ENCODE results near the gene SPON1.

Gene SPON1

DNA sequence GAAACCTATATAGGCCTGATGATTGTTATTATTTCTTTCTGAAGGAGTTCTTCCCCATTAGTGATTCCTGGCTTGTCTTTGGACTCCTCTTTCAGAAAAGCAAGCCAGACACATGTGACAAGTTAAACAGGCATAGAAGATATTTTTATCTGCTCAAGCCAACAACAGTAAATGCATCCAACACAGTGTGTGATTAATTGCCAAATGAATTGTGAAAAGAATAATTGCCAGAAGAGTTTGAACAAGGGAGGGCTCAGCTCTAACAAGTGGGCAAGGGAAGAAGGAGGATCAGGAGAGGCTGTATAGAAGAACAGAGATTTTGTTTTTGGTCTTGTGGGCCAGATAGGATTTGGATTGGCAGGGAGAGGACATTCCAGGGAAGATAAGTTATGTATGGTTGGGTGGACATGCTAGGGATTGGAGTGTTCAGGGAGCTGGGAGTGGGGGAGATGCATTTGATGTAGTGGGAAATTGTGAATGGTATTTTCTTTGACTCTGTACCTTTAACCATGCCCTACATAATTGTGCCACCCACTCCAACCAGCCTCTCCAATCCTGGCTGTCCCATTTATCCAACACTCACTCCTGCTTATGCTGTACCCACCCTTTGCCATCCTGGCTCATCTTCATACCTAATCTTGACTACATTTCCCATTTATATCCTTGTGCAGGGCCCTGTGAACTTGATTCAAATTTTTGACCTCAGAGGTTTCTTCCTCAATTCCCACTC, 223.7 kb downstream of the SPON1 start:
- no peak for DNase-seq (ENCODE audit: low read depth in 2 of 2)

DNA sequence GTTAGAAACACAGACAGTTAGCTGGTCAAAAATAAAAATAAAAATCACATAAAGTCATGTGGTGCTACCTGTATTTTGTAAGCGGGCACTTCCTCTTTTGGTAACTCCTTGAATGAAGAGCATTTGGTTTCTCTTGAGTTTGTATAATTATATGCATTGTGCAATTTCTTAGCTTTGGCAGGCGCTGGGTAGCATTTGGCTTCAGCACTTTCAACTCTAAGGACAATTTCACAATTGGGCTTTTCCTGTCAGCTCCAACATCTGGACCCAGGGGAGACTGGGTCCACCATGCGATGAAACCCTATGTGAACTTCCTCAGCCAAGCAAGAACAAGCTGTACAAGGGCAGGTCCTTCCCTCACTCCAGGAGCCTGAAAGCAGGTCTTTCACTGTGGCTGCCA, 227.4 kb downstream of the SPON1 start:
- no peak for DNase-seq (ENCODE audit: low read depth in 2 of 2)

DNA sequence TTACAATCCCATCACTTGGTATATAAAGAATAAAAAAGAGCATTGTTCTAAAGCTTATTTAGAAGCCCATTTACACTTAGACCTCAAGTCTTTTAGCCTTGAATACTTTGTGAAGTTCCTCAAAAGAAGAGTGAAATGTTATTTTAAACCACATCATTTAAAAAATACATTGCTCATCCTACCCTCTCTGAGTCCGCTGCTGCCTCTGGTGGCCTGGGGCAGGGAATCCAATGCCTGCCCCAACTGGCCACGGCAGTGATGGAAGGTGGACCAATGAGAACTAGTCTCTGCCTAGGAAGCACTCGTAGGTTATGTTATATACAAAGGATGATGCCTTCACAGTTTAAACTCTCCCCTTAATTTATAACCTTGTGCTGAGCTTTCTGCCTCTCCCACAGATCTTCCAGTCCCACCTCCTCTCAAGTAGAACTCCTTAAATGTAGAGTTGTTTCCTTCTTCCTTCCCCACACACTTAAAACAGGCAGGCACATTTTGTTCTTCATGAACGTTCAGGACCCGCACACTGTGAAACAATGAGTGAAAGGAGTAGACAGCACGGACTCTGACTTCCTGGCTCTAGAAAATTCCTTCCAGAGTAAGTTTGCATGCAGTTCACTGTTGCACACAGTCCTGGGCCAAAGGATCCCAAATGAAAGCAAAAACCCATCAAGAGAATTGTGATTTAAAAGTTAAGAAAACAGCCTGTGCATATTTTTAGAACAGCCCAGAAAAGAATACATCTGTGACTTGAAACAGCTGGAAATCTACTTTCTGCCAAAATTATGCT, 228.7 kb downstream of the SPON1 start:
- DNase-seq (ENCODE audit: low read depth in 2 of 2), result no peak

DNA sequence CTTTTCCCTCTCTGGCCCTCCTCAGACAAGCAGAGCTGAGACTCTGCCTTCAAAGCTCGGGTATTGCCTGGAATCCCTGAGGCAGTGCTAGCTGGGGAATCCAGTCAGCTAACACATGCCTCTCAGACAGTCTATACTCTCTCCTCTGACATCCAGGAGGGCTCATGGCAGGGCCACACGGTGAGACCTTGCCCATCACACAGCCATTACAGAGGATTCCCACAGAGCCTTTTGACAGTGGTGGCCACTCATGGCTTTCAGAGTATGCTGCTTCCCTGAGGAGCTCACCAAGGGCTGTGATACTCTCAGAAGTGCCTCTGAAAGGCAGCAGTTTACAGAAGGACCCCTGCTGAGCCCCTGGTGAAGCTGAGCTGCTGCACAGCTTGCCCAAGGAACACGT, 231.1 kb downstream of the SPON1 start:
- no peak for DNase-seq (ENCODE audit: low read depth in 2 of 2)

DNA sequence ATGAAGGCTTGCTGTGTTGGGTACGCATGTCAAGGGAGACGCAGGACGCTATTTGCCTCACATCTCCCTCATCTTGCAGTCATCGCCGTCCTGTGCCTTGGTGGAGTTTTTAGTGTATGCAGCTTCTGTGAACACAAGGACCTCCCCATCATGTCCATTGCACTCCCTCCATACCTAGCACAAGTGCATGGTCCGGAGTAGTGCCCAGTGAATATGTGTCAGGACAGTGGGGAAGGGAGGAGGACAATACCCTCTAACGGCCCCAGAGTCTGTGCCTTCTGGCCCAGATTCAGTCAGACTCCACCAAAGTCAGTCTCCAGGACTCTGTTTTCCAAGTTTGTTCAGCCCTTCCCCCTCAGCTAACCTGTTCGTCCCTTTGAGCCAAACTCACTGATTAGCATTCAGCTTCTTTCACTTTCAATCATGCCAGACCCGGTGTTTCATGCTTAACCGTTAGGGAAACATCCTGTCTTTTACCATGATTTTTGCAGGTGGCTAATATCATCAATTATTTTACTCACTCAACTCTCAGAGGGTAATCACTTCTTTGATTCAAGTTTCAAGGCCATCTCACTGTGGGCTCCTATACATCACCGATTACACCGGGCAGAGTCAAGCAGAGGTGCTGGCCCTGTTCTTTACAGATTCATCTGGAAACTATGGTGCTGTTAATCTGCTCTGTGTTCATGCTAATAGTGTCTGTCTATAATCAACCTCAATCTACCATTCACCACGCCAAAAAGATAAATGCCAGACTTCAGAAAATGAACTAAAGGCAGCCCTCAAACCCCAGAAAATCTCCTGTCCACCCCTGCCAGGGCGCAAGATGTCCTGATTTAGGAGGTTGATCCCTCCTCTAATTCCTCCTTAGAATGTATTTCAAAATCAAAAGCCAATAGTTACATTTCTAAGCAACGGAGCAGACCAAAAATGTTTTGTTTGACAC, 240.0 kb downstream of the SPON1 start:
- no peak for DNase-seq (ENCODE audit: low read depth in 2 of 2)

DNA sequence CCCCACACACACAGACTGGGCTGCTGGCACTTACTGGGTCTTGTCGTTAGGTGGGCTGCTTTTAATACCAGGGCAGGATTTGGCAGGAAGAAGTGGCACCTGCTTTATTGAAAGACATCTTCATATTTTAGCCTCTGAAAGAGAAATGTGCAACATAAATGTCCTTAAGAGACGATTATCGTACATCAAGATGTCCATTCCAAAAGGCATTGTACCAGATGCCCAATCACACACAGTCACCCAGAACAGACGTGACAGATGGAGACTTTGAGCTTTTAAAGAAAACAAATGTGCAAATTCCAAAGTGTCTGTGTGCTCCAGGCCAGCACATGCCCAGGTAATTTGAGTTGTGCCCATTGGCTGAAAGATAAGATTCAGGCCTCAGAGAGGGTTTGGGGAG, 240.8 kb downstream of the SPON1 start:
- no peak for DNase-seq (ENCODE audit: low read depth in 2 of 2)

DNA sequence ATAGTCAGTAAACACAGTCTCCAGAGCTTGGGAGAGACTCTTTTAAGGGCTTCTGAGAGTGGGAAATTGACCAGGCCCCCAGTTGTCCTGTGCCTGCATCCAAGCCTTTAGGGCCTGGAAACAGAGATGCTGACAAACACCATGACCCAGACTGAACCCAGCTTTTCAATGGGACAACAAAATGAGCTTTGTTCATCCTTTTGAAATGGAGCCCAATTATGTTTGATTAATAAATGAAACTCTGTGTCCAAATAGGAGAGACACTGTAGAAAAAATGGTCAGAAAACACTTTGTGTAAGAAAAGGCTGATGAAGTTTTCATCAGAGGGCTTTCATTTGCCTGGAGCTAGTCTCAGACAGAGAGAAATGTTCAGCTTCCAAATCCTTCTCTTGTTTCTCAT, 250.5 kb downstream of the SPON1 start:
- DNase-seq (ENCODE audit: low read depth in 2 of 2), result no peak

DNA sequence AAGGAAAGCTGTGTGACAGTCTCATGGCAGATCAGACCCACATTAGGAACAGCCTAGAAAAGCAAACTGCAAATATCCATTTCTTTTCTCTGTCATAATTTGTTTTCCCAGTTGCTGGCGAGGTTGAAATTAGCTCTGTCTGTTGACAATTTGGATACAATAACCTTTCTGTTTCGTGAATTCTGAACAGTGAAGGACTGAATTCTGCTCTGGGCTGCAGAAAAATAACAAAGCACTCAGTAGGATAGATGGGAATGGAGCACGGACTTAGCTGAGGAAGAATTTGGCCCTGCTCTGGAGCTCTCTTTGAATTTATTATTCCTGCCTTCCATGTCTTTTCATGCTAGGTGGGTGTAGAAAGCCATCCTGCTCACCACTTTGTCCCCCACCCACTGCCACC, 256.2 kb downstream of the SPON1 start:
- no peak for DNase-seq (ENCODE audit: low read depth in 2 of 2)

DNA sequence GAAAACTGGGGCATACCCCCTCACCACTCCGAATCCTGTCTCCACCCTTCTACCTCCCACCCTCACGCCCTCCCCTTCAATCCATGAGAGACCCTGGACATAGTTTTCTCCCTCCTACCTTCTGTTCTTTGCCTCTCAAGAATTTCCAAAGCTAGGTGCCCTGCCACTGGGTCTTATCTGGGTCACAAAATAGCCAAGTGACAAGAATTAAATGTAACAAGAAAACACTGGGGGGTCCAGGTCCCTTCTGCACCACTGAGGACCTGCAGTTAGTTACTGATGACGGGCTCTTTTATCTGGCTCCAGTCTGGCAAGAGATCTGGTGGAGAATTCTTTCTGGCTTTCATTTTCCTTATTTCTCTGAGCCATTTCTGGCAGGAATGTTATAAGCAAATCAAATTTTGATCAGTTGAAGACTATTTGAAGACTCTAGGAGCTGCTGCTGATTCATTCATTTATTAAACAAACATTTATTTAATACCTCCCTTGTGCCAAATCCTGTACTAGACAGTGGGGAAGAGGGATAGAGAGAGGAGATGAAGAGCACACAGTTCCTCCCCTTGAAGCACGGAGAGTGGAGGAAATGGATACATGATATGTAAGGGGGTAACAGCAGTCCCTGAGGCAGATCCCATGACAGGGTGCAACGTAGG, 261.2 kb downstream of the SPON1 start:
- no peak for DNase-seq (ENCODE audit: low read depth in 2 of 2)

DNA sequence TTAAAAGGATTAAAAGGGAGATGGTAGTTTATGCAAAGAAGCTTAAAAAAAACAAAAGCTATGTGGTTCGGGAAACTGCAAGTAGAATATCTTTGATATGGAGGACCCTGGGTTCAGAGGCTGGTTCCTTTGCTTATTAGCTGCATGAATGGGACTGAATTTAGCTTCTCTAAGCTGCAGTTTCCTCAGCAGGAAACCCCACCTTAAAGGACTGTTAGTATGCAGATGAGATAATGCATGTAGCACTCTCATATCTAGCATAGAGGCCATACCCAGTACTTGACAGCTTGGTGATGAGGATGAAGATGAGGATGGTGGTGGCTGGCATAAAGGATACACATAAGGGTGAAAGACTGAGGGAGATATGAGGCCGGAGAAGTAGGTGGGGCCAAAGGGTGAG, 261.9 kb downstream of the SPON1 start:
- DNase-seq (ENCODE audit: low read depth in 2 of 2), result no peak

DNA sequence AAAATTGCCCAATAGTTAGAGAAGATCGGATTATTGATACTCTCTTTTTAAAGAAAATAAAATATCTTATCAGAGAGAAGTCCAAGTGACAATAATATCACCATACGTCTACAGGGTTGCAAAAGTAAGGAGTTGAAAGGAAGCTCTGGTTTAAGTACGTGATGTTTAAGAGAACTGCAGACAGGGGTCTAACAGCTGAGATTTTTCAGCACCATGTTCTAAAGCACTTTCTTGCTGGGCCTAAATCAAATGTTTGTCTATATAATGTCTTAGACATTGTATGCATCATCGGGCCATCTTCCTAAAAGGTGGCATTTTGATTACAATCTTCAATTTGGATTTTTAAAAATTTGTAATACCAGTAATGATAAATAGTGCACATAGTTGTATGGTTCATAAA, 263.1 kb downstream of the SPON1 start:
- DNase-seq (ENCODE audit: low read depth in 2 of 2), result no peak

DNA sequence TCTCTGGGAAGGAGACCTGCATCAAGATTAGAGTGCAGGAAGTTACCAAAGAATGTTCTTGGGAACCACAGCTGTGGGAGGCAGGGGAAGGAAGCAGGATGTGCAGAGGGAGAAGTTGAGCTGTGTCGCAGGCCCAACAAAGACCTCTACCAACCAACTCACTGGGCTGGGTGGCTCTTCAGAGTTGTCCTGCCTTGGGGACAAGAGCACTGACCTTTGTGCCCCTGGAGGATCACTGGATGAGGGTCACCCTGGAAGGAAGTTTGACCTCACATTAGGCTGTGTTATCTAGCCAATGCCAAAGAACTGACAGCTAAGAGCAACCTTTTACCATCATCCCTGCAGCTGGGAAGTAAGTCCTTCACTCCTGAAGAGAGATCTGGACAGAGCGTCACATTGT, 265.8 kb downstream of the SPON1 start:
- DNase-seq (ENCODE audit: low read depth in 2 of 2), result no peak

DNA sequence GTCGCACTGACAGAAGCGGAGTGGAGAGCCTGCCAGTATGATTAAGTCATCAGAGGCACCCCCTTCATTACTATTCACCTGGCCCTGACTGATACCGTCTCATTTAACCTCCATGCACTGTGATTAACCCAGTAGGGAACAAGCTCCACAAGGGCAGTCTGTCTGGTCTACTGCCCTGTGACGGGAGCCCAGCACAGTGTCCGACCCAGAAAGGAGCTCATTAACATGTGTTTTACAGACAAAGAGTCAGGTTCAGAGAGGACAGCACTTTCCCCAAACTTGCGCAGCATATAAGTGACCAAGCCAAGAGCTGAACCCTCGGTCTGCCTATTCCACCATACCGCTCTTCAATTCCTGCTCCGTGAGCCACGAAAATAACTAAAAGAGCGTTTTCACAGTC, 266.9 kb downstream of the SPON1 start:
- DNase-seq (ENCODE audit: low read depth in 2 of 2), result no peak

DNA sequence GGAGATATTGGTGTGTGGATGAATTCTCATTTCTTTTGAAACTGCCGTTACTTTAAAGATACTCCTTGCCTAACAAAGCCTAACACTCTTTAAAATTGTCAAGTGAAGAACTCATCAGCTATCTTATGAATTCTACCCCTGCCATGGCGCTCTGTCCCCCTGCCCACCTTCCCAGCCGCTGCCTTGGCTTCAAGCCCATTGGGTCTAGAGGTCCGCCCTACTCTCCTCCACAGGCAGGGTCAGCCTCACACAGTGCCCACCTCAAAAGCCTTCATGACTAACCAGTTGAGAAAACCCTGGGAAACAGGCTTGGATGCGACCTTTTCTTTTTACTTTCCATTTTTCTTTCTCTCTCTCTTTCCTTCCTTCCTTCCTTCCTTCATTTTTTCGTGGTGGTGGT, 267.9 kb downstream of the SPON1 start:
- DNase-seq (ENCODE audit: low read depth in 2 of 2), result no peak

DNA sequence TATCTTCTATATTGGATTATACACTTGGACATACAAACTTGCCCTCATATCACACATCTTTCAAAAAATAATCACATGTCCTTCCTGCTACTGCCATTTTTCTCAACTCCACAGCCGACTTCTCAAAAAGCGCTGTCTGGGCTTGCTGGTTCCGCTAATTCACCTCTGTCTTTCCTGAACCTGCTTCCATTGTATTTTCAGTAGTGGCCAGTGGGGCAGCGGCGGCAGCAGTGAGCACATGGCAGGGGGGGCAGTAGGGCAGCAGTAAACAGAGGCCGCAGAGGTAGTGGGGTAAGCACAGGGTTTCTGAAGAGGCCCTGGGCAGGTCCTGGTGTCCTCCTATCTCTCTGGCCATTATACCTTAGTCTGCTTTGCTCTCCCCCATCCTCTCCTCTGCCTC, 270.1 kb downstream of the SPON1 start:
- DNase-seq (ENCODE audit: low read depth in 2 of 2), result no peak

DNA sequence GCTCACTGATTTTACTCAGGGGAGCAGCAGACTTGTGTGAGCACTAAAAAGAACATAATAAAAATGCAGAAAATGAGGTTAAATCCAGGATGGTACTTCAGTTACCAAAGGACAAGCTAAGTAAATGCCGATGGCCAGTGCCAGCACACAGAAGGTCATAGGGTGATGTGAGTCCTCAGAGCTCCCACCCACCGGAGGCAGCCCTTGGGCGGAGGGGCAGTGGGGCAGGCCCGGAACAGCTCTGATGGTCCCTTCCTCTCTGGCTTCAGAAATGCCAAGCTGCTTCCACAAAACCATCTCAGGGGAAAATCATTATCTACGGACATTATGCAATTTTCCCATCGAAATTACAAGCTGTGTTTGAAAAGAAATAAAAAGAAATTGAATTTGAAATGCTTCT, 271.9 kb downstream of the SPON1 start:
- DNase-seq (ENCODE audit: low read depth in 2 of 2), result no peak

DNA sequence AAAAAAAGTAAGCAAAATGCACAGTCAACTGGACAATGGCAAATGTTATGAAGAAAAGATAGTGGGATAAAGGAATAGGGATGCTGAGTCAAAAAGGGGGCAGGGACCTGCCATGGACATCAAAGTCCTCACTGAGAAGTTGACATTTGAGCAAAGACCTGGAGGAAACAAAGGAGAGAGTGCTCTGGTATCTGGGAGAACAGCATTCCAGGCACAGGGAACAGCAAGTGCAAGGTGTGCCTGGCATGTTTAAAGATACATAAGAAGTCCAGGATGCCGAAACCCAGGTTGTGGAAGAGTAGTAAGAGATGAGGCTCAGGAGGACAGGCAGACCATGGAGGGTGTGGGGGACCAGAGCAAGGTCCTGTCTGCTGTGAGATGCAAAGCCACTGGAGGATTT, 273.2 kb downstream of the SPON1 start:
- DNase-seq (ENCODE audit: low read depth in 2 of 2), result no peak

DNA sequence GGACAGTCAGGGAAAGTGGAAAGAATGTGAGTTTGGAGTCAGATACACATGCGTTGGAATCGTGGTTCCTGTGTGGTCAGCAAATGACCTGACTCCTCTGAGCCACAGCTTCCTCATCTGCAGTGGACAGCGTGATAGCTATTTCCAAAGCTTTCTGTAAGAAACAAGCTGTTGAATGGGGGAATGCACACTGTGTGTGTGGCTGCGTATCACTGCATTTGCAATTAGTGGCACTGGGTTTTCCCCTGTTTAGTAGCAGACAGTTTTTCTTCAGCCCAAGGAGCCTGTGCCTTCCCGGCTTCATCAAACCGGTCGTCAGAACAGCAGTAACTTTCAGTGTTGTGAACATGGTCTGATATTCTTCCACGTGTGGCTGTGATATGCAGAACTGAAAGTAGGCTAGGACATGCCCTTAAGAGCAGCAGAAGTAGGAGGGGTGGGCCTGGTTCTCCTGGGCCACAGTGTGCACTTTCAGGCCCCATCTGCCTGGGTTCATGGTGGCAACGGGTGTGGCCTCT, 275.0 kb downstream of the SPON1 start:
- no peak for DNase-seq (ENCODE audit: low read depth in 2 of 2)

DNA sequence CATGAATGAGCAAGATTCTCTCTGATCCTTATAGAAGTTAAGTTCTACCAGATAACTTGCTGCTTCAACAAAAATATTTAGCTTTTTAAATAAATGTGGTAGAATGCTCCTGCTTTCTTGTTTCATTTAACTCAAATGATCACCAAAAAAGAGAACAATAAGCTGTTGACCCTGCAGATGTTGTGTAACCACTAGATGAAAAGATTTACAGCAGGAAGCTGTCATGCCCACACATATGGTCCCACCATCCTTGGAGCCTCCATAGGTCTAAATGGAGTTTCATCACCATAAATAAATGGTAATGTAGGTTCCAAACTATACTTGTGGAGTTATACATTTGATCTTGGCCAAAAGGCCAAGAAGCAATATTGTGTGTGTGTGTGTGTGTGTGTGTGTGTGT, 277.7 kb downstream of the SPON1 start:
- DNase-seq (ENCODE audit: low read depth in 2 of 2), result no peak

DNA sequence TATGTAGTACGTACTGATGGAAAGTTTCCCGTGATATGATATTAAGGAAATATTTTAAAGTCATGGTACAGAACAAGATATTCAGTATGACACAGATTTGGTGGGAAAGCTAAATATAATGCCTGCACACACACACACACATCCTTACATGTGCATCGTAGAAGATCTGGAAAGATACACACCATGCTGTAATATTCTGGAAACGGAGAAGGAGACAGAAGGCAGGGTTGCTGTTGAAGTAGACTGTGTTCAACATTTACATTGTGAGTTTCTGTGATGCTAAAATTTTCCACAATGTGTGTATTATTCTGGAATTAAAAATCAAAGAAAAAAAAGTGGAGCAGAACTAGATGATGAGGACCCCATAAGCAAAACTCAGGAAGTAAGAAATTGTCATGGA, 278.4 kb downstream of the SPON1 start:
- no peak for DNase-seq (ENCODE audit: low read depth in 2 of 2)

DNA sequence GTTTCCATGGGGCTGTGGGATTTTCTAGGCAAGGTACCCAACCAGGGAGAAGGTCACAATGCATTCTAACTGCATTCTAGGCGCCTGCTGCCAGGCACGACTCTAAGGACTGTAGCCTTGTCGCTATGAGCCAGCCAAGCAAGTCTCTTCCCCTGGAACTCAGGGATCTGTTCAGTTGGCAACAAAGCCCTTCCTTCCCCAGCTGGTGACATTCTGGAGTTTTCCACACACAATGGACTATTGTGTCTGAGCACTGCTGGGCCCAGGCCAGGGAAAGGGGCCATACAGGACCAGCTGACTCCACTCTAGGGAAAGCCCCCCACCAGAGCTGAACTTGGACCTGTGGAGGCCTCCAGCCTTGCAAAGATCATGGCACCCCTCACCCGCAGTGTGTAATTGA, 279.7 kb downstream of the SPON1 start:
- no peak for DNase-seq (ENCODE audit: low read depth in 2 of 2)

DNA sequence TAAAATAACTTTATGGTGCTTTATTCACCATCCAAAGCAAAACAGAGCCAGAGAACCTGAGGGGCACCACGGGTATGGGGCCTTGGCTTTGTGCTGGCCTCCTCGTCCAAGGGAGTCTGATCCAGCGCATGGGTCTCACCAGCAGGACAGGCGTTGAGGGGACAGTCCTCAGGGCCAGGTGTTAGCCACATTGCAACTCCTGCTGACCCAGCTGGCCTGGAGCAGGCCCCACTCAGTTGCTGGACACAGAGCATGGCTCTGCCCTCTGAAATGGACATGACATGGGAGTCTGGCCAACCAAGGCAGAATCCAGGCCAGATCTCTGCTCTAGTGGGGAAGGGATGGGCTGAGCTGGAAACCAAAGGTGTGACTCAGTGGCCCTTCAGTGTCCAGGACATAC, 280.2 kb downstream of the SPON1 start:
- no peak for DNase-seq (ENCODE audit: low read depth in 2 of 2)
